ENCODE measurements around the gene RPS26. TPM values are rescaled to one million over a fixed set of nuclear protein-coding genes. Genes with fewer than 3 reads are reported as not detected.

The RPS26 gene
- total and polyA plus RNA-seq, 2 of the 13 experiments (the other 11 are each of a cell fraction or from before 2014, with no cell fraction given) = 150 to 421 TPM

GRCh38 chr12:55996715-55997534, 44.8 kb upstream of the RPS26 start, which contains the start of gene SUOX (continued):
- TF ChIP-seq ZBTB43 (CRISPR knock-in tag; conservative IDR thresholded peaks at IDR 0.05) (peak; percentile 80), MIER2 (CRISPR knock-in tag; IDR thresholded peaks at IDR 0.05) (no peak), ZNF737 (CRISPR knock-in tag; IDR thresholded peaks at IDR 0.05; ENCODE audit: borderline replicate concordance) (no peak), ZBTB39 (CRISPR knock-in tag; IDR thresholded peaks at IDR 0.05) (no peak), ZBTB42 (CRISPR knock-in tag; IDR thresholded peaks at IDR 0.05) (no peak), ASH2L (IDR thresholded peaks at IDR 0.05; ENCODE audit: insufficient read length, low read depth, low read length) (peak; percentile 71), ZNF34 (CRISPR knock-in tag; IDR thresholded peaks at IDR 0.05; ENCODE audit: borderline replicate concordance) (0 out of 2 replicates have a peak, but pooled peaks have one; percentile 44), SAFB2 (CRISPR knock-in tag; IDR thresholded peaks at IDR 0.05; ENCODE audit: borderline replicate concordance, low read depth) (no peak), ZNF720 (CRISPR knock-in tag; IDR thresholded peaks at IDR 0.05) (no peak), GATA4 (IDR thresholded peaks at IDR 0.05; ENCODE audit: borderline replicate concordance, low read depth) (peak; percentile 59; the same call in 1 of the 2 replicates), ZNF430 (CRISPR knock-in tag; IDR thresholded peaks at IDR 0.05) (no peak), ZNF136 (CRISPR knock-in tag; IDR thresholded peaks at IDR 0.05; ENCODE audit: low read depth) (no peak), KLF15 (CRISPR knock-in tag; IDR thresholded peaks at IDR 0.05; ENCODE audit: borderline replicate concordance) (peak; percentile 56; the same call in 1 of the 2 replicates), ZGPAT (CRISPR knock-in tag; IDR thresholded peaks at IDR 0.05) (peak; percentile 53), ZBTB10 (CRISPR knock-in tag; IDR thresholded peaks at IDR 0.05; ENCODE audit: borderline replicate concordance) (no peak), CBX2 (IDR thresholded peaks at IDR 0.05; ENCODE audit: low read depth, low read length) (no peak), CBX2 (CRISPR knock-in tag; IDR thresholded peaks at IDR 0.05; ENCODE audit: low read depth) (no peak), SKIL (CRISPR knock-in tag; IDR thresholded peaks at IDR 0.05; ENCODE audit: borderline replicate concordance) (no peak)
